Measurements from ENCODE around the gene MDN1. TPM values are rescaled to one million over a fixed set of nuclear protein-coding genes. Genes with fewer than 3 reads are reported as not detected.

The MDN1 gene
- total RNA-seq, 1 donor from 2014 or later, result 44.1 TPM

DNA sequence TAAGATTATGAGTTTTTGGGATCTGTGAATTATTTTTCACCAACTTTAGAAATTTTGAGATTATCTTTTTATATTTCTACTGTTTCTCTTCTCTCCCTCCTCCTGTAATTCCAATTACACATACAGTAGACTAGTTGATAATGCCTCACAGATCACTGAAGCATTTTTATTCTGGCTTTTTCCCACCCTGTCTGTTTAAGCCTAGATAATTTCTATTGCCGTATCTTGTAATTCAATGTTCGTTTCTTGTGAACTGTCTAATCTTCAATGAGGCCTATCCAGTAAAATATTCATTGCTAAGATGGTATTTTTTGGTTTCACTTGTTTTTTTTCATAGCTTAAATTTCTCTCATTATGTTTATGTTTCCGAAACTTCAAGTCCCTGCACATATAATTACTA, 12.0 kb downstream of the MDN1 start:
- no peak overlapping the region for H3K27ac Mint-ChIP-seq
- H3K9me3 Mint-ChIP-seq (ENCODE audit: low read depth), result no peaks in the 10 kb centered on the region
- TF ChIP-seq, protein P1, sequence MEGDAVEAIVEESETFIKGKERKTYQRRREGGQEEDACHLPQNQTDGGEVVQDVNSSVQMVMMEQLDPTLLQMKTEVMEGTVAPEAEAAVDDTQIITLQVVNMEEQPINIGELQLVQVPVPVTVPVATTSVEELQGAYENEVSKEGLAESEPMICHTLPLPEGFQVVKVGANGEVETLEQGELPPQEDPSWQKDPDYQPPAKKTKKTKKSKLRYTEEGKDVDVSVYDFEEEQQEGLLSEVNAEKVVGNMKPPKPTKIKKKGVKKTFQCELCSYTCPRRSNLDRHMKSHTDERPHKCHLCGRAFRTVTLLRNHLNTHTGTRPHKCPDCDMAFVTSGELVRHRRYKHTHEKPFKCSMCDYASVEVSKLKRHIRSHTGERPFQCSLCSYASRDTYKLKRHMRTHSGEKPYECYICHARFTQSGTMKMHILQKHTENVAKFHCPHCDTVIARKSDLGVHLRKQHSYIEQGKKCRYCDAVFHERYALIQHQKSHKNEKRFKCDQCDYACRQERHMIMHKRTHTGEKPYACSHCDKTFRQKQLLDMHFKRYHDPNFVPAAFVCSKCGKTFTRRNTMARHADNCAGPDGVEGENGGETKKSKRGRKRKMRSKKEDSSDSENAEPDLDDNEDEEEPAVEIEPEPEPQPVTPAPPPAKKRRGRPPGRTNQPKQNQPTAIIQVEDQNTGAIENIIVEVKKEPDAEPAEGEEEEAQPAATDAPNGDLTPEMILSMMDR (IDR thresholded peaks at IDR 0.05; ENCODE audit: unreplicated experiment), result no peak
- no peak overlapping the region for H3K4me3 Mint-ChIP-seq (ENCODE audit: low read depth)
- no peaks in the 10 kb centered on the region for H3K27me3 Mint-ChIP-seq
- no peaks in the 10 kb centered on the region for H3K4me1 Mint-ChIP-seq (ENCODE audit: low read depth)
- no peak for DNase-seq (ENCODE audit: low spot score, unreplicated experiment)
- peaks cover 1% of the 10 kb centered on the region for H3K36me3 Mint-ChIP-seq (ENCODE audit: insufficient read depth)

DNA sequence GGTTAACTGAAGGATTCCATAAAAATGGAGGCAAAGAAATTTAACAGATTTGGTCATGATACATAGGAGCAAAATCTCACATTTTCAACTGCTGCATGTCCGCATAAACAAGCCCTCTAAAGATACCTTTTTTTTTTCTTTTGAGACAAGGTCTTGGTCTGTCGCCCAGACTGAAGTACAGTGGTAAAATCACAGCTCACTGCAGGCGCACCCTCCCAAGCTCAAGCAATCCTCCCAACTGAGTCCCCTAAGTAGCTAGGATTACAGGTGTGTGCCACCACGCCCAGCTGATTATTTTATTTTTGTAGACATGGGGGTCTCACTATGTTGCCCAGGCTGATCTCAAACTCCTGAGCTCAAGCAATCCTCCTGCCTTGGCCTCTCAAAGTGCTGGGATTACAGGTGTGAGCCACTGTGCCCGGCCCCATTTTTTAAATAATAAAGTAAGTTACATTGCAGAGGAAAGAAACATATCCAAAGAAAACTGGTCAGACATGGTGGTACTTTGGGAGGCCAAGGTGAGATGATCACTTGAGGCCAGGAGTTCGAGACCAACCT, 13.7 kb downstream of the MDN1 start:
- H3K4me1 Mint-ChIP-seq (ENCODE audit: low read depth), result no peaks in the 10 kb centered on the region
- no peaks in the 10 kb centered on the region for H3K9me3 Mint-ChIP-seq (ENCODE audit: low read depth)
- TF ChIP-seq, protein P1 (IDR thresholded peaks at IDR 0.05; ENCODE audit: unreplicated experiment), result no peak
- peaks cover 1% of the 10 kb centered on the region for H3K36me3 Mint-ChIP-seq (ENCODE audit: insufficient read depth)
- H3K27me3 Mint-ChIP-seq, result no peaks in the 10 kb centered on the region
- DNase-seq (ENCODE audit: low spot score, unreplicated experiment), result no peak
- no peak overlapping the region for H3K27ac Mint-ChIP-seq
- H3K4me3 Mint-ChIP-seq (ENCODE audit: low read depth), result no peak overlapping the region

DNA sequence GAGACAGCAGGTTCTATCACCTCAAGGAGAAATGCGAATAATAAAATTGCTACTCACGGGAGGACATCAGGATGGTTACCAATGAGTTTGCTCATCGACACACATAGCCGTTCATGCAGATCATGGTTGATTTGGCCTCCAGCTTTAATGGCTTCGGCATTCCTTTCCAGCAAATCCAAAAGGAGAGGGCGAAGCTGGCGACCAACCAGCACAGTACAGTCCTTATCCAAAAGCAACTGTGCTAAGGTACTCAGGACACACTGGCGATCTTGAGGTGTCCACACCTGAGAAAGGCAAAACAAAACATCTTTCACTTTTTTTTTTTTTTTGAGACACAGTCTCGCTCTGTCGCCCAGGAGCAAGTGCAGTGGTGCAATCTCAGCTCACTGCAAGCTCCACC, 16.3 kb downstream of the MDN1 start:
- TF ChIP-seq, protein P1 (IDR thresholded peaks at IDR 0.05; ENCODE audit: unreplicated experiment), result no peak
- Mint-ChIP-seq H3K4me3 (ENCODE audit: low read depth) (no peak overlapping the region), H3K9me3 (ENCODE audit: low read depth) (no peaks in the 10 kb centered on the region), H3K36me3 (ENCODE audit: insufficient read depth) (peaks cover 5% of the 10 kb centered on the region), H3K27ac (no peak overlapping the region), H3K4me1 (ENCODE audit: low read depth) (no peaks in the 10 kb centered on the region), H3K27me3 (no peaks in the 10 kb centered on the region)
- no peak for DNase-seq (ENCODE audit: low spot score, unreplicated experiment)

DNA sequence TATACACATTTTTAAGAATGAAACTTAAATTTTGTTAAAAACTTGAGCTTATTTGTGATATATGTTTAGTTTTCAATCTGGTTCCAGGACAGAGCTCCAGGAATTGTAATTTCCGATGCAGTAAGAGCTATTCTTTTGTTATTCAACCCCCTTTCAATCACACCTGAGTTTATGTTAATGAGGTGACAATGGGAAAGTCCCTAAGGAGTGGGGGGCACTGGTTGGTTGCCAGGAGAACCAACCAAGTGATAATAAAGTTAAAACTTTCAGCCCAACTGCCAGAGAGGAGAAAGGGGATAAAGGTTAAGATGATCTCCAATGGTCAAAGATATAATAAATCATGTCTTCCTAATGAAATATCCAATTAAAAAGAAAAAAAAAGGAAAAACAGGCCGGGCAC, 19.8 kb downstream of the MDN1 start:
- H3K36me3 Mint-ChIP-seq (ENCODE audit: insufficient read depth), result peaks cover 11% of the 10 kb centered on the region
- H3K9me3 Mint-ChIP-seq (ENCODE audit: low read depth), result no peaks in the 10 kb centered on the region
- H3K27ac Mint-ChIP-seq, result no peak overlapping the region
- no peaks in the 10 kb centered on the region for H3K4me1 Mint-ChIP-seq (ENCODE audit: low read depth)
- TF ChIP-seq, protein P1 (IDR thresholded peaks at IDR 0.05; ENCODE audit: unreplicated experiment), result no peak
- DNase-seq (ENCODE audit: low spot score, unreplicated experiment), result no peak
- H3K27me3 Mint-ChIP-seq, result no peaks in the 10 kb centered on the region
- no peak overlapping the region for H3K4me3 Mint-ChIP-seq (ENCODE audit: low read depth)

DNA sequence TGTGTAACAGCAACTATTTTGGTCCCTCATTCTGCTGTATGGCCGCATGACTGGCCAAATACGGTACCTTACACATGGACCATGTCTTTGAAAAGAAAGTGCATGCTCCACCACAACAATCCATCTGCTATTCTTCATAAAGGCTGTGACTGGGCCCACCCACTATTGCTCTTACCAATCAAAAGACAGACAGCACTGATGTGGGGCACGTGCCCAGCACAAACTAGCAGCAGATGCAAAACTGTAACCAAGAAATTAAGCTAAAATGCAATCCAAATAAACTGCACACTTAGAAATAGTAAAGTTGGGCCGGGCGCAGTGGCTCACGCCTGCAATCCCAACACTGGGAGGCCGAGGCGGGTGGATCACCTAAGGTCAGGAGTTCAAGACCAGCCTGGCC, 20.5 kb downstream of the MDN1 start:
- Mint-ChIP-seq H3K9me3 (ENCODE audit: low read depth) (no peaks in the 10 kb centered on the region), H3K27ac (no peak overlapping the region), H3K4me3 (ENCODE audit: low read depth) (no peak overlapping the region), H3K36me3 (ENCODE audit: insufficient read depth) (peaks cover 14% of the 10 kb centered on the region), H3K27me3 (no peaks in the 10 kb centered on the region), H3K4me1 (ENCODE audit: low read depth) (no peaks in the 10 kb centered on the region)
- TF ChIP-seq, protein P1 (IDR thresholded peaks at IDR 0.05; ENCODE audit: unreplicated experiment), result no peak
- no peak for DNase-seq (ENCODE audit: low spot score, unreplicated experiment)

All from progenitor cell of endocrine pancreas (in vitro differentiated cells).